HG03558 (cell line): ENCODE results near the gene LLGL2.
"Not testable (repeated sequence)": the region's sequence is repeated elsewhere in the genome, so short reads cannot be mapped to it uniquely, and the experiment has no call there.

Experiments
- ATAC-seq: cut with Tn5 transposase; IDR thresholded peaks from one replicate; pipeline ENCODE4 v1.9.1; 2021; ENCODE audit warnings: moderate number of reproducible peaks; ENCODE audit not compliant: unreplicated experiment; ENCODE audit errors: extremely low read depth

The LLGL2 gene

GRCh38 chr17:75524970-75525805 lies at the start of gene LLGL2:
LLGL2 (plus strand) TSS chr17:75525697; CDS start chr17:75543427, 17,730 bp downstream.
- ATAC-seq, result peak; percentile 57

- no peak for ATAC-seq
Measured at GRCh38 chr17:75475851-75476250, 49.6 kb upstream of the LLGL2 start.

GRCh38 chr17:75476271-75476671 lies 49.2 kb upstream of the LLGL2 start:
- ATAC-seq, result no peak

GRCh38 chr17:75476752-75477489 lies 48.6 kb upstream of the LLGL2 start:
- ATAC-seq, result no peak

GRCh38 chr17:75477490-75477862 lies 48.0 kb upstream of the LLGL2 start:
- not testable (repeated sequence) for ATAC-seq

GRCh38 chr17:75478508-75478907 lies 47.0 kb upstream of the LLGL2 start:
- ATAC-seq, result no peak

- no peak for ATAC-seq
Measured at GRCh38 chr17:75480281-75480680, 45.2 kb upstream of the LLGL2 start.

- no peak for ATAC-seq
Measured at GRCh38 chr17:75481194-75482068, 44.1 kb upstream of the LLGL2 start.

- ATAC-seq, result no peak
Measured at GRCh38 chr17:75482098-75482942, 43.2 kb upstream of the LLGL2 start.

GRCh38 chr17:75485688-75486087 lies 39.8 kb upstream of the LLGL2 start:
- ATAC-seq, result no peak

- ATAC-seq, result no peak
Measured at GRCh38 chr17:75486151-75486550, 39.3 kb upstream of the LLGL2 start.

- no peak for ATAC-seq
Measured at GRCh38 chr17:75486951-75487350, 38.5 kb upstream of the LLGL2 start.

- ATAC-seq, result no peak
Measured at GRCh38 chr17:75487351-75488070, 38.0 kb upstream of the LLGL2 start.

GRCh38 chr17:75488693-75489510 lies 36.6 kb upstream of the LLGL2 start:
- no peak for ATAC-seq

GRCh38 chr17:75489511-75489955 lies 36.0 kb upstream of the LLGL2 start:
- no peak for ATAC-seq

GRCh38 chr17:75490173-75490743 lies 35.2 kb upstream of the LLGL2 start:
- no peak for ATAC-seq

GRCh38 chr17:75490953-75491649 lies 34.4 kb upstream of the LLGL2 start:
- ATAC-seq, result no peak
